GM13976 (cell line): ENCODE results near the gene FOXN3.
"Not testable (repeated sequence)": the region's sequence is repeated elsewhere in the genome, so short reads cannot be mapped to it uniquely, and the experiment has no call there.

ENCODE experiments used
- DNase-seq: peaks from one replicate; pipeline ENCODE4 v3.0.0; 2012; ENCODE audit warnings: low spot score
- in situ Hi-C: fragments of 300-500 bp; cut with MboI; formaldehyde crosslinking; loops from one replicate; pipeline ENCODE4 v1.12.0; 2022; ENCODE audit warnings: low sequenced_read_pairs, mixed read lengths, inconsistent platforms; ENCODE audit not compliant: unreplicated experiment
- TF ChIP-seq, protein P1 (sequence below): IDR thresholded peaks from 2 replicates; pipeline ENCODE4 v1.5.1; 2012; ENCODE audit warnings: borderline replicate concordance, mild to moderate bottlenecking; ENCODE audit not compliant: insufficient read depth; ENCODE audit errors: extremely low read depth, missing control alignments, control extremely low read depth

The FOXN3 gene

GRCh38 chr14:89201645-89202044 is 215.4 kb downstream of the FOXN3 start:
- in situ Hi-C loops = no loop called here
- TF ChIP-seq, protein P1, sequence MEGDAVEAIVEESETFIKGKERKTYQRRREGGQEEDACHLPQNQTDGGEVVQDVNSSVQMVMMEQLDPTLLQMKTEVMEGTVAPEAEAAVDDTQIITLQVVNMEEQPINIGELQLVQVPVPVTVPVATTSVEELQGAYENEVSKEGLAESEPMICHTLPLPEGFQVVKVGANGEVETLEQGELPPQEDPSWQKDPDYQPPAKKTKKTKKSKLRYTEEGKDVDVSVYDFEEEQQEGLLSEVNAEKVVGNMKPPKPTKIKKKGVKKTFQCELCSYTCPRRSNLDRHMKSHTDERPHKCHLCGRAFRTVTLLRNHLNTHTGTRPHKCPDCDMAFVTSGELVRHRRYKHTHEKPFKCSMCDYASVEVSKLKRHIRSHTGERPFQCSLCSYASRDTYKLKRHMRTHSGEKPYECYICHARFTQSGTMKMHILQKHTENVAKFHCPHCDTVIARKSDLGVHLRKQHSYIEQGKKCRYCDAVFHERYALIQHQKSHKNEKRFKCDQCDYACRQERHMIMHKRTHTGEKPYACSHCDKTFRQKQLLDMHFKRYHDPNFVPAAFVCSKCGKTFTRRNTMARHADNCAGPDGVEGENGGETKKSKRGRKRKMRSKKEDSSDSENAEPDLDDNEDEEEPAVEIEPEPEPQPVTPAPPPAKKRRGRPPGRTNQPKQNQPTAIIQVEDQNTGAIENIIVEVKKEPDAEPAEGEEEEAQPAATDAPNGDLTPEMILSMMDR = no peak
- DNase-seq = peak; percentile 29

DNA sequence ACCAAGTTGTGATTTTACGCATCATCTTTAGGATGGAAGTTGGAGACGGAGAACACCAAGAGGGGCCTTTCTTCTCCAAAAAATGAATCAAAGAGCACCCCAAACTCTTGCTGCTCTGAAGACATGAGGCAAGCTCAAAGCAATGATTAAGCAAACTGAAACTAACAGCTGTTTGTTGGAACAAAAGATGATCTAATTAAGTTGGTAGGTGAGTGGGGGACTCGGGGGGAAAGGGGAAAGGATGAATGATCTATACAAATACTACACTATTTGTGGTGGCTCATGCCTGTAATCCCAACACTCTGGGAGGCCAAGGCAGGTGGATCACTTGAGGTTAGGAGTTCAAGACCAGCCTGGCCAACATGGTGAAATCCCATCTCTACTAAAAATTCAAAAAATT is 217.7 kb downstream of the FOXN3 start:
- in situ Hi-C loops, DNase-seq: not testable (repeated sequence)

DNA sequence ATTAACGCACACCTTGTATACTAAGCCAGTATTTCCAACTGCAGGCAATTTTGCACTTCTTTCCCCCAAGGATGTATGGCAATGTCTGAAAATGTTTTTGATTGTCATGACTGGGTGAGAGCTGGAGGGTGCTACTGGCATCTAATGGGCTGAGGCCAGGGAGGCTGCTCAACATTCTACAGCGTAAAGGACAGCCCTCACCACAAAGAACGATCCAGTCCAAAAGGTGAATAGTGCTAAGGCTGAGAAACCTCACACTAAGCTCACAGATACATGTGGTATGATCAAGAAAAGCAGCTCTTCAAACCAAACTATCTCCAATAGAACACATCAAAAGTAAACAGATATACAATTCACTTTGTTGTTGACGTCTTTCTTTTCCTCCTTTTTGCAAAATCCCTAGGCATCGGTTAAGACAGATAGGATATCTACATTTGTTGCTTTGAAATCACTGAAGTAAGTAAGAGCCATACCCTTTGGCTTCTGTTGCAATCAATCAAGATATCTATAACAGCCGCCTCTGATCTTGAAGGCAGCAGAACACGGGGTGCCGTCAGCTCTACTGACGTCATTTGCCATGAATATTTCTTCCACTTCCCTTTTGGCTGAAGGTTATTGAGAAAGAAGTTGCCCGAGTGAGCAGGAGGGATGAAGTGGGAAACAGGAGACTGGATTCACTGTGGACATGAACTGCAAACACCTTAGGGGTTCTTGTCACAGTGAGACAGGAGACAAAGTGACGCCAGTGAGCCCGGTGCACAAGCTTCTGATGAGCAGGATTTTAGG is 218.3 kb downstream of the FOXN3 start:
- in situ Hi-C loops = no loop called here
- no peak for DNase-seq
- TF ChIP-seq, protein P1 = no peak

DNA sequence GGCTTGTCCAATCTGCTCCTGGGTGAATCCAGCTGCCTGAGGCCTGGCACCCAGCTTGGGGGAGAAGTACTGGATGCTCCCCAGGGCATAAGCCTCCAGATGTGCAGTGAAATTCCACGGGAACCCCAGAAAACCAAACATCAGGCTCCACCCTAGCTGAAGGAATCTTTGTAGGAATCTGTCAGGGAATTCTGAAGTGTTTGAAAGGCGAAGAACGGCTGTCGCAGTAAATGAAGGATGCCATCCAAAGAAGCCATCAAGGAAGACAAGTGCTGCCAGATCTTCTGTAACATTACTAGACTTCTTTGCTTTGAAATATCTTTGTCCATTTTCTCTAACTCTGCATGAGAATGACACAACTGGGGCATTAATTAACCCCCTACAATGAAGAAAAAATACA is 219.4 kb downstream of the FOXN3 start:
- no peak for DNase-seq
- in situ Hi-C loops = no loop called here

GRCh38 chr14:89196545-89196944 is 220.5 kb downstream of the FOXN3 start:
- DNase-seq = no peak
- TF ChIP-seq, protein P1 = no peak
- in situ Hi-C loops = no loop called here

More for the DNA sequence above, 219.4 kb downstream of the FOXN3 start:
- TF ChIP-seq, protein P1 = no peak

GRCh38 chr14:89194376-89194775 is 222.7 kb downstream of the FOXN3 start:
- TF ChIP-seq, protein P1 = no peak
- DNase-seq = no peak
- in situ Hi-C loops = no loop called here

DNA sequence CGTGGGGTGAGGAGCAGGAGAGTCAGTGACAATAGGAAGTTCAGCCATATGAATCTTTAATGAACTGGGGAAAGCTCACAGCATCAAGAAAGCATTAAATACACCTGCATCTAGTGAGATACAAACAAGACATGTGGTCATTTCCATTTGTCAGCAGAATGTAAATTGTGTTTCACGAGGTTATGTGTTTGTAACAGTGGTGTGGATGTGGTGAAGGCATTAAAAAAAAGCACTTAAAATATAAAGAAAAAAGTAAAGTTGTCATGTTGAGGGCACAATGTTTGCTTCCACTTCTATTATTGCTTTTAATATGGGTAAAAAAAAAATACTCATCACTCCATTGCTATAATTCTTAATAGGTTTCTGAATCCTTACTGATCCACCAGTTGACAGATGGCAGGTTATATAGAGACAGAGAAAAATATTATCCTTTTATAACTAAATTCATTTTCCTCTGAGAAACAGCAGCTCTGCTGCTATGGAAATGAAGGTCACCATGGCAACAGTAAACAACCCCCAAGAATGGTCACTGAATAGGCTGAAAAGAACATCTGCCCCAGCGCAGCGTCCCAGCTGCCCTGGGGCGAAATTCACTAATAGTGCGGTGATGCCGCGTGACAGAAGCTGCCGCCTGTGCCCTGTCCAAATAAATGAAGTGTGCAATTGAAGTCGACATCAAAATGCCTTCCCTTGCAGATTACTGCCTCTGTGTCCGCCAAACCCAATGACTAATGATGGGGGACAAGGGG is 226.1 kb downstream of the FOXN3 start:
- in situ Hi-C loops = no loop called here
- TF ChIP-seq, protein P1 = no peak
- DNase-seq = no peak
